Uterus (tissue), 4 donors: Measurements from ENCODE around the gene RAI14. TPM values are rescaled to one million over a fixed set of nuclear protein-coding genes. Genes with fewer than 3 reads are reported as not detected.

Experiments used
- DNase-seq, 2 donors: peaks; one replicate each; pipeline ENCODE4 v3.0.0-alpha.2; 2019 to 2020
- H3K27ac ChIP-seq, 2 donors: fragments of 200-600 bp; sonication (generic); 1 replicate in 1 of 2; 2 replicates in 1 of 2; pipeline ENCODE4 v1.5.1; 2016 to 2018
- H3K27me3 ChIP-seq, 2 donors: fragments of 200-600 bp; sonication (generic); one replicate each; pipeline ENCODE4 v1.5.1; 2018 to 2019; ENCODE audit warnings: control low read depth in 1 of 2
- H3K36me3 ChIP-seq, 2 donors: fragments of 200-600 bp; sonication (generic); one replicate each; pipeline ENCODE4 v1.5.1; 2019; ENCODE audit warnings: control low read depth in 1 of 2
- H3K4me1 ChIP-seq, 2 donors: fragments of 200-600 bp; sonication (generic); one replicate each; pipeline ENCODE4 v1.5.1; 2018 to 2019; ENCODE audit warnings: control low read depth in 1 of 2
- H3K4me3 ChIP-seq, 2 donors: fragments of 200-600 bp; sonication (generic); 1 replicate in 1 of 2; 2 replicates in 1 of 2; pipeline ENCODE4 v1.5.1; 2018 to 2019; ENCODE audit warnings: mild to moderate bottlenecking in 1 of 2
- H3K9me3 ChIP-seq, 2 donors: fragments of 200-600 bp; sonication (generic); one replicate each; pipeline ENCODE4 v1.5.1; 2019; ENCODE audit warnings: control low read depth in 1 of 2
- POLR2A ChIP-seq, 2 donors: fragments of 450-650 bp; IDR thresholded peaks; one replicate each; pipeline ENCODE4 v1.6.1; 2016; ENCODE audit warnings: antibody characterized with exemption in 2 of 2, mild to moderate bottlenecking in 1 of 2, moderate library complexity in 1 of 2
- intact Hi-C: fragments of 100-400 bp; cut with DNase I; formaldehyde crosslinking; loops from one replicate; pipeline ENCODE4 v1.15.1; 2023; ENCODE audit warnings: low total_unique reads
- total RNA-seq, 4 donors: library from RNA; depleted of rRNA in 3 of 4; stranded (reverse); fragments of >200 nt in 3 of 4; gene quantifications; one replicate each; pipeline versions ENCODE4 v1.1.0 to v1.2.4, GENCODE V29; 2014 to 2023
- TF ChIP-seq, protein P1 (sequence below), 4 experiments: fragments of 200-600 bp in 2 of 4; fragments of 450-650 bp in 2 of 4; sonication (generic) in 2 of 4; IDR thresholded peaks; one replicate each; pipeline ENCODE4 v1.5.1; 2016 to 2019; ENCODE audit warnings: antibody characterized with exemption in 4 of 4, mild to moderate bottlenecking in 2 of 4, moderate library complexity in 1 of 4
- donor health status: DM: yes; HTN: yes; CAD: no.

The RAI14 gene
- total RNA-seq, 4 donors from 2014 or later, result 32.4 to 264 (median 117) TPM

DNA sequence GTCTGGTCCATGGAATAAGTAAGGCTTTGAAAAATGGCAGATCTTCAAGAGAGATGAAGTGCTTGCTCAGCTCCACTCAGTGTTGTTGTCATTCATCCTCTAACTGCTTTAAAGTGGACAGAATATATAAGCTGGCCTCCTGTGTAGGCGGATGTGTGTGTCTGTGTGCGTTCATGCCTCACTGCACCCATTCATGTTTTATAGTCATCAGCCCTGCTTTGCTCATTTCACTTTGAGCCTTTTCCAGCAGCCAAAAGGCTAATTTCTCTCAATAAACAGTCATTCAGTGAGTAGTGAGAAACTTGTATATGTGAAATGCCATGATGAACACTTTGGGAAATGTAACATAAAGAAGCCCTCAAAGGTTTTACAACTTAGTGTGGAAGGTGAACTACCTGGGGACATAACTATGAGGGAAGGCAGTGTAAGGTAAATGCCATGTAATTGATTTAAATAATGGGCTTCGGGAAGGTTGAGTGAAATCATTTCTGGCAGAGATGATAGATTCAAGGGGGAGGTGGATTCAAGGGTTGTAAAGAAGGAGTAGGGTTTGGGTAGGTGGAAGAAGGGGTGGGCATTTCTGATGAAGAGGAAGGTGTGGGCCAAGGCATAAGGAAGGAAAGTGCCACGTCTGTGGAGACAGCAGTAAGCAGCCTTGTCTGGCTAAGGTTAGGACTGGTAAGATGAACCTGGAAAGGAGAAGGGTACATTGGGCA, 198.5 kb downstream of the RAI14 start:
- no peaks in the 10 kb centered on the region for H3K27me3 ChIP-seq
- H3K36me3 ChIP-seq, result no peaks in the 10 kb centered on the region
- H3K4me1 ChIP-seq, result no peaks in the 10 kb centered on the region
- H3K9me3 ChIP-seq, result no peaks in the 10 kb centered on the region
- intact Hi-C loops, result no loop called here
- no peak overlapping the region for H3K4me3 ChIP-seq
- TF ChIP-seq, protein P1, sequence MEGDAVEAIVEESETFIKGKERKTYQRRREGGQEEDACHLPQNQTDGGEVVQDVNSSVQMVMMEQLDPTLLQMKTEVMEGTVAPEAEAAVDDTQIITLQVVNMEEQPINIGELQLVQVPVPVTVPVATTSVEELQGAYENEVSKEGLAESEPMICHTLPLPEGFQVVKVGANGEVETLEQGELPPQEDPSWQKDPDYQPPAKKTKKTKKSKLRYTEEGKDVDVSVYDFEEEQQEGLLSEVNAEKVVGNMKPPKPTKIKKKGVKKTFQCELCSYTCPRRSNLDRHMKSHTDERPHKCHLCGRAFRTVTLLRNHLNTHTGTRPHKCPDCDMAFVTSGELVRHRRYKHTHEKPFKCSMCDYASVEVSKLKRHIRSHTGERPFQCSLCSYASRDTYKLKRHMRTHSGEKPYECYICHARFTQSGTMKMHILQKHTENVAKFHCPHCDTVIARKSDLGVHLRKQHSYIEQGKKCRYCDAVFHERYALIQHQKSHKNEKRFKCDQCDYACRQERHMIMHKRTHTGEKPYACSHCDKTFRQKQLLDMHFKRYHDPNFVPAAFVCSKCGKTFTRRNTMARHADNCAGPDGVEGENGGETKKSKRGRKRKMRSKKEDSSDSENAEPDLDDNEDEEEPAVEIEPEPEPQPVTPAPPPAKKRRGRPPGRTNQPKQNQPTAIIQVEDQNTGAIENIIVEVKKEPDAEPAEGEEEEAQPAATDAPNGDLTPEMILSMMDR (IDR thresholded peaks at IDR 0.05), result no peak
- no peak for TF ChIP-seq POLR2A (IDR thresholded peaks at IDR 0.05)
- H3K27ac ChIP-seq, result no peak overlapping the region
- no peak for DNase-seq

DNA sequence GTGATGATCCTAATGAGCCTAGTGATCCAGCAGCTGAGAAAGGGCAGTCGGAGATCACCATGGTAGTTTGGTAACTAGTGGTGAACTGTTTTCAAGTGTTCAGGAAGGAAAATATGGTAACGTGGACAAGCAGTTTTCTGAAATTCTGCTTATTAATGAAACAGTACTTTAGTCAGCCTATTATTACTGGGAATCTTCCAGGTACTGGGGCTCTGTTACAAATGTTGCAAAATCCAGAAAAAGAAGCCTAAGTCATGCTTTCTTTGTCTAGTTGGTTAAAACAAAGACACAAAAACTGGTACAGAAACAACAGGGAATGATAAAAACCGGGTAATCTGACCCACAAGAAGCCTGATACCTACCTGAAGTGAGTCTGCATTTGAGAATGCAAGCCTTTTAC, 201.0 kb downstream of the RAI14 start:
- H3K4me3 ChIP-seq, result no peak overlapping the region
- no peak for DNase-seq
- no peaks in the 10 kb centered on the region for H3K36me3 ChIP-seq
- no peak overlapping the region for H3K27ac ChIP-seq
- TF ChIP-seq, protein P1 (IDR thresholded peaks at IDR 0.05), result no peak
- TF ChIP-seq POLR2A (IDR thresholded peaks at IDR 0.05), result no peak
- H3K27me3 ChIP-seq, result no peaks in the 10 kb centered on the region
- intact Hi-C loops, result no loop called here
- H3K9me3 ChIP-seq, result no peaks in the 10 kb centered on the region
- H3K4me1 ChIP-seq, result no peaks in the 10 kb centered on the region

GRCh38 chr5:34857894-34858293, 201.8 kb downstream of the RAI14 start:
- Histone ChIP-seq H3K4me3 (no peak overlapping the region), H3K27me3 (no peaks in the 10 kb centered on the region), H3K9me3 (no peaks in the 10 kb centered on the region), H3K27ac (no peak overlapping the region), H3K36me3 (no peaks in the 10 kb centered on the region), H3K4me1 (no peaks in the 10 kb centered on the region)
- DNase-seq, result no peak
- intact Hi-C loops, result no loop called here
- no peak for TF ChIP-seq POLR2A (IDR thresholded peaks at IDR 0.05)
- TF ChIP-seq, protein P1 (IDR thresholded peaks at IDR 0.05), result no peak

DNA sequence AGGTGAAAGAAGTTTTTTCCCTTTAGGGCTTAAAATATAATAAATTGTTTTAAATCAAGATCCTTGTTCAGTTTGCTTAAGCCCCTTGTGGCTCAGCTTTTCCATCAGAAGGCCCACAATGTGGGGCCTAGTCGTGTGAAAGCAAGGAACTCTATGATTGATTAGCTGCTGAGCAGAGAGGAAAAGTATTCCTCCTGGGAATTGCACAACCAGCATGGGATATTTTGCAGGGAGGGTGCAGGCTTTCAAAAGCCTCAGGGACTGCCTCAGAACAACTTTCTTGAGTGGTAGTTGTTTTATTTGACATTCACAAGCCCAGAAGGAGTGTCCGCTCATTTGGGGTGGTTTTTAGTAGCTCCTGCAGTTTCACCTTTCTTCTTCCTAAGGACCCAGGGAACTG, 202.7 kb downstream of the RAI14 start:
- no peaks in the 10 kb centered on the region for H3K27me3 ChIP-seq
- H3K9me3 ChIP-seq, result no peaks in the 10 kb centered on the region
- no peak overlapping the region for H3K27ac ChIP-seq
- H3K4me3 ChIP-seq, result no peak overlapping the region
- DNase-seq, result no peak
- H3K36me3 ChIP-seq, result no peaks in the 10 kb centered on the region
- no peaks in the 10 kb centered on the region for H3K4me1 ChIP-seq
- TF ChIP-seq, protein P1 (IDR thresholded peaks at IDR 0.05), result no peak
- TF ChIP-seq POLR2A (IDR thresholded peaks at IDR 0.05), result no peak
- intact Hi-C loops, result no loop called here

- TF ChIP-seq, protein P1 (IDR thresholded peaks at IDR 0.05), result no peak
- TF ChIP-seq POLR2A (IDR thresholded peaks at IDR 0.05), result no peak
- intact Hi-C loops, result no loop called here
- Histone ChIP-seq H3K4me1 (no peaks in the 10 kb centered on the region), H3K27me3 (no peaks in the 10 kb centered on the region), H3K4me3 (no peak overlapping the region), H3K9me3 (no peaks in the 10 kb centered on the region), H3K27ac (no peak overlapping the region), H3K36me3 (no peaks in the 10 kb centered on the region)
- no peak for DNase-seq
These were observed 203.1 kb downstream of the RAI14 start for GRCh38 chr5:34859253-34859652.
